Measurements from ENCODE around the gene DTHD1.

DNA sequence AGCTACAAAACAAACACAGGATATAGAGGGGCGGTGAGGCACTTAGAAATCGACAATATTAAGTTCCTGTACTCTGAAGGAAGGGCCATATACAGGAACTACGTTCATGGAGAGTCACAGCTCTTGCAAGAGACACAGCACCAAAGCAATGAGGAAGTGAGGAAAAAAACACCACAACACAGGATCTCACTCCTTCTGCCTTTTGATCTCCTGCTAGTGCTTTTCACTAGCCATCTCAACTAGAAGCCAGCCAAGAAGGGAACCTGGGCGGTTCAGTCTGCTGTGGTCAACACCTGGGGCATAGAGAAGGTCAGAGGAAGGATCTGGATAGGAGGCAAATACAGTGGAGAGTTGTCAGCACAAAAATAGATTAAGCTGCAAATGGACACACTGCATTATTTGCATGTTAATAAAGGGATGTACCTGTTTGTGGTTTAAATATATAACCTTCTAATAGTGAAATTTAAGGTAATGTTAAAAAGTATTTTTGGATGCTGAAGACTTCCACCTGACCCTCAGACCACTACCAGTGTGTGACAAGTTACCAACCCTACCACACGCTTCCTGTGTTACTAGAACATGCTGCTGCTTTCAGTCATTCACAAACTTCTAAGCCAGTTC is 104.6 kb downstream of the DTHD1 start:
- TF ChIP-seq, protein P1, sequence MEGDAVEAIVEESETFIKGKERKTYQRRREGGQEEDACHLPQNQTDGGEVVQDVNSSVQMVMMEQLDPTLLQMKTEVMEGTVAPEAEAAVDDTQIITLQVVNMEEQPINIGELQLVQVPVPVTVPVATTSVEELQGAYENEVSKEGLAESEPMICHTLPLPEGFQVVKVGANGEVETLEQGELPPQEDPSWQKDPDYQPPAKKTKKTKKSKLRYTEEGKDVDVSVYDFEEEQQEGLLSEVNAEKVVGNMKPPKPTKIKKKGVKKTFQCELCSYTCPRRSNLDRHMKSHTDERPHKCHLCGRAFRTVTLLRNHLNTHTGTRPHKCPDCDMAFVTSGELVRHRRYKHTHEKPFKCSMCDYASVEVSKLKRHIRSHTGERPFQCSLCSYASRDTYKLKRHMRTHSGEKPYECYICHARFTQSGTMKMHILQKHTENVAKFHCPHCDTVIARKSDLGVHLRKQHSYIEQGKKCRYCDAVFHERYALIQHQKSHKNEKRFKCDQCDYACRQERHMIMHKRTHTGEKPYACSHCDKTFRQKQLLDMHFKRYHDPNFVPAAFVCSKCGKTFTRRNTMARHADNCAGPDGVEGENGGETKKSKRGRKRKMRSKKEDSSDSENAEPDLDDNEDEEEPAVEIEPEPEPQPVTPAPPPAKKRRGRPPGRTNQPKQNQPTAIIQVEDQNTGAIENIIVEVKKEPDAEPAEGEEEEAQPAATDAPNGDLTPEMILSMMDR (IDR thresholded peaks at IDR 0.05), result no peak
- TF ChIP-seq POLR2A (IDR thresholded peaks at IDR 0.05), result no peak
